NCI-H2081 (cell line): ENCODE measurements around the gene SLC26A11.

Source experiments
- DNase-seq, 2 experiments: peaks; one replicate each; lab custom pipeline; 2025; lab: John Stamatoyannopoulos, UW

SLC26A11 gene

DNA sequence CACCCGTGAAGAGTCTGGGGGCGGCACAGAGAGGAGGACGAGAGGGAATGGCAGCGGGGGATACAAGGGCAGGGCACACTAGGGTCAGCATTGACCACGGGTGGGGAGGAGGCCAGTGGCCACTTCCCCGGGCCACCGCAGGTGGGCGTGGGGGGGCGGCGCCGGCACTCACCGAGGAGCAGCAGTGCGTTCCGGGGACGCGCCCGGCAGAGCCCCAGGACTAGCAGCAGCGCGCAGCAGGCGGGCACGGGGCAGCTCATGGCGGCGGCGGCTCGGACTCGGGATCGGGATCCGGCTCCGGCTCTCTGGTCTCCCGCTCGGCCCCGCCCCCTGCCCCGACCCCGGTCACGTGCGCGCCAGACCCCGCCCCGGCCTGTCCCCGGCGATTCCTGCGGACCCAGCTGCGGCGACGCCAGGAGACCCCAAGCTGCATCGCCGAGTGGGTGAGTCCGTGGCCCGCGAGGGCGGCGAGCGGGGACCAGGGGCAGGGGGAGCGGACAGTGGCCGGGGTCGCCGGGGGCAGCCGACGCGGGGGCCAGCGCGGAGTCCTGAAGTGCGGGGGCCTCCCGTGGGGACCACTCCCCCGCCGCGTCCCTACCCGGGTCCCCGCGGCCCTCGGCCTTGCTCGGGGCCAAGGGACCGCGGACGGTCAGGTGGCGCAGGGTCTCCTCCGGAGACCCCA lies at the start of gene SLC26A11, which contains the start of gene SGSH:
Gene SLC26A11 (plus strand): TSS at position 374 of the 682 bp plus-strand sequence. CDS start 1,134 bp downstream, outside the sequence.
Gene SGSH (minus strand): TSS at position 280 of the 682 bp plus-strand sequence. CDS start 20 bp downstream, at position 260.
- DNase-seq, result peak; percentile 50 to 52

- DNase-seq, result no peak
Observed at GRCh38 chr17:80171681-80172080, 48.5 kb upstream of the SLC26A11 start.

- DNase-seq, result no peak
Observed at GRCh38 chr17:80173126-80173525, 47.1 kb upstream of the SLC26A11 start.

- DNase-seq, result no peak
Observed at GRCh38 chr17:80173916-80174315, 46.3 kb upstream of the SLC26A11 start.

DNA sequence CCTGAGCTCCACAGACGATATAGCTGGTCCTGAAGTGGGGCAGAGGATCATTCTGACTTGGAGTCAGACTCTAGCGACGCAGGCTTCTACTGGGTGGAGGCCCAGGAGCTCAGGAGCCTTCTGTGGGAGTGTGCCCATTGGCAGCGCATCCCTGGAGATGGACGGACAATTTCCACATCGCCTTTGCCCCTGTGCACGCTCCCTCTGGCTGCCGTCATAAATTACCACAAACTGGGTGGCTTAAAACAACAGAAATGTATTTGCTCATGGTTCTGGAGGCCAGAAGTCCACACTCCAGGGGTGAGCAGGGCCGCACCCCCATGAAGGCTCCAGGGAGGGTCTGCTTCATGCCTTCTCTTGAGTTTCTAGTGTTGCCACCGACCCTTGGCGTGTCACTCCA lies 43.5 kb upstream of the SLC26A11 start:
- DNase-seq, result no peak

DNA sequence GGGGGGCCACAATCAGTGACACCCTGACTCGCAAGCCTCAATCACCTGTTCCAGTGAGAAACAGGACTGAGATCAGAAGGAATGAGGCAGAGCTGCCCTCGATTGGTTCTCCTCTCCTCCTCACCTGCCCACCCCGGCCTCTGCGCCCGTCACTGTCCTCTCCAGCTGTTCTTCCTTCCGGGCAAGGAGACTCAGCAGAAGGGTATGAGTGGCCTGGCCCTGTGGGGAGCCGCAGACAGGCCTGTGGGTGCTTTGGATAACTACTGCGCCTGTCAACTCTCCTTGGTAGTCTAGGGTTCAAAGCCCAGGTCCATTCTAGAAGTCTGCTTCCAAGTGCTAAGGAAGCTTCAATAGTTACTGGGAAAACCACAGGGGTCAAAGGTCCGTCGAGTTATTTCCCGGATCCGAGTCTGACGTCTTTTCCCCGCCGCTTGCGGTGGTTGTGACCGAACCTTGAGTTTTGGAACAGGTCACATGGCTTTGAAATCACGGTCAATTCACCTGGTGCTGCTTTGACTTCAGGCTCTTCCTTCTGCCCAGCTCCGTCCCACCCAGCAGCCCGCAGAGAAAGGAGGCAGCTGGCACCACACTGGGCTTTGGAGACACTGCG lies 42.1 kb upstream of the SLC26A11 start:
- no peak for DNase-seq

DNA sequence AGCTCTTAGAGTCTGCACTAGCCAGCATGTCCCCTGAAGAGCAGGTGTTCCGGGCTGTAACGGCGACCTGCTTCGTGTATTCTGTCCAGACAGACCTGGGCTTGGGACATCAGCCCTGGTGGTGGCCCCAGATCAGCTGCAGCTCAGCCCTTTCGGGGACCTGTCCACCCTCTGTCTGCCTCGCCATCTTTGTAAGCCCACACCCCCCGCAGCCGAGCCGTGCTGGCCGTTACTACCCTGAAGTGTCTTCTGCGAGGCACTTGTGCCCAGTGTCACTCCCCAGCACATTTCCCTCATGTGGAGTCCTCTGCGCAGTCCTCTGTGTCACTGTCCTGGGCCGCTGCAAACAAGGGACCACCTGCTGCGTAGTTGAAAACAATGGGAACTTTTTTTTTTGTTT lies 40.0 kb upstream of the SLC26A11 start:
- DNase-seq, result no peak

- no peak for DNase-seq
Observed at GRCh38 chr17:80181431-80181830, 38.8 kb upstream of the SLC26A11 start.

- DNase-seq, result no peak
Observed at GRCh38 chr17:80182118-80182844, 37.9 kb upstream of the SLC26A11 start.

GRCh38 chr17:80182845-80183223 lies 37.4 kb upstream of the SLC26A11 start:
- no peak for DNase-seq

GRCh38 chr17:80183581-80184422 lies 36.4 kb upstream of the SLC26A11 start:
- DNase-seq, result no peak

DNA sequence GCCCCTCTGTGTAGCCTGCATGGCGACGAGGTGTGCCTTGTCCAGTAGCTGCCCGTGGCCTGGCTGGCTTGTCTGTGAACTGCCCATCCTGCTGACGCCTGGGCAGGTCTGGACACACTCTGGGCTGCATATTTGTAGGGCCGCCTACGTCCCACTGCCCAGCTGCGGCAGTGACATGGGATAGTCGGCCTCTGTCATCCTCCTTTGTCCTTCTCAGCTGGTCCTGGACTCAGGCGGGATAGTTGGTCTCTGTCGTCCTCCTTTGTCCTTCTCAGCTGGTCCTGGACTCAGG lies 35.9 kb upstream of the SLC26A11 start:
- no peak for DNase-seq

GRCh38 chr17:80185968-80186367 lies 34.3 kb upstream of the SLC26A11 start:
- no peak for DNase-seq

GRCh38 chr17:80187090-80187489 lies 33.1 kb upstream of the SLC26A11 start:
- DNase-seq, result no peak

DNA sequence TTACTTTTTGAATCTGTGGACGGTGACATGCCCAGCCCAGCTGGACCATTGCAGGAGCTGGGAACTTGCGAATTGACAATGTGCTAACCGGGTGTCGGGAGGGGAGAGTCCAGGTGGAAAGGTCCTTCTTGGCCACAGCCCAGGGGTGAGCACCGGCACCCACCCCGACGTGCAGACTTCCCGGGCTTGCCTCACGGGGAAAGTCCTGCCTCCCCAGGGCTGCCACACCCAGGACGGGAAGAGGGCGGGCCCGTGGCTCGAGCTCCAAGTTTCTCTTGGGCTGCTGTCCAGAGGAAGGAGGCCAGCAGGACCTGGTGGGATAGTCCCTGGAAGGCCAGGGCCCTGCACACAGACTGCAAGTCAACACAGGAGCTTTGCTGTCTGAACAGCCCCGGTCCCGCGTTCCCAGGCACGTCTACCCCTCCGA lies 32.7 kb upstream of the SLC26A11 start:
- no peak for DNase-seq

- DNase-seq, result no peak
Observed at GRCh38 chr17:80189611-80190010, 30.6 kb upstream of the SLC26A11 start.

- no peak for DNase-seq
Observed at GRCh38 chr17:80190716-80191115, 29.5 kb upstream of the SLC26A11 start.

GRCh38 chr17:80191192-80191591 lies 29.0 kb upstream of the SLC26A11 start:
- DNase-seq, result no peak

DNA sequence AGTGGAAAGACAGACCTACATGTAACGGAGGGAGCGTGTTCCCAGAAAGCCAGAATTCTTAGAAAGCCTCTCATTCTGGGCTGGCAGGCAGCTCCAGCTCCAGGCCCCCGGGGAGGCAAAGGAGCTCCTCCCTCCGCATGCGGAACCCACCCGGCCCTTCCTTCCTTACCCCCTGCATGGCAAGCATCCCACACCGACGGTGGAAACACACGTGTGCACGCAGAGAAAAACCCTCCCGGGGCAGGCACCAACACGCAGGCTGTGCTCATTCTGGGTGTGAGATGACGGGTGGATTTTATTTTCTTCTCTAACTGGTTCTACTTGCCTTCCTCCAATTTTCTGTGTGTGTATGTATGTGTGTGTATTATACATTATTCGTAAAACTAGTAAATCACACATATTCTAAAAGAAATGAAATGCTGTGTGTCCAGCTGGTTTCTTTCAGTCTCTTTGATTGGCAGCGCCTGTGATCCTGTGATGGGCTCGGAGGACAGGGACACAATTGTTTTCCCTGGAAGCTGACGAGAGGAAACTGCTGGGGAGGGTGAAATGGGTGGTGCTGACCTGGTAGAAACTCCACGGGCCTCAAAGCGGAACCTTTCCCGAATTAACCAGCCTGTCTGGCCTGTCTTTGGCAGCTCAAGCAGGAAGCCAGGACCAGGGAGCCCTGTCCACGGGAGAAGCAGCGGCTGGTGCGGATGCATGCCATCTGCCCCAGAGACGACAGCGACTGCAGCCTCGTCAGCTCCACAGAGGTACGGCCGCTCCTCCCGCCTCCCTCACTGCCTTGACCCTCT lies 28.2 kb upstream of the SLC26A11 start:
- DNase-seq, result no peak

DNA sequence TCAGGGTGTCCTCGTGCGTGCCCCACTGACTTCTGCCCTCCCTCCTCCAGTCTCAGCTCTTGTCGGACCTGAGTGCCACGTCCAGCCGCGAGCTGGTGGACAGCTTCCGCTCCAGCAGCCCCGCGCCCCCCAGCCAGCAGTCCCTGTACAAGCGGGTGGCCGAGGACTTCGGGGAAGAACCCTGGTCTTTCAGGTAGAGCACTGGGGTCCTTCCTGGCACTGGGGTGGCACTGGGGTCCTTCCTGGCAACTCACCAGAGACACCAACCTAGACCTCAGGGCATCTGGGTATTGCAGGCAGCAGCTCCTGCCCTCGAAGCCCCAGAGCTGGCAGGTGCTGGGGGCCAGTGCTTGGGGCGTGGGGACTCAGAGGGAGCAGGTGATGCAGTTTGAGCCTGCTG lies 25.1 kb upstream of the SLC26A11 start:
- DNase-seq, result no peak
